Choroid plexus epithelial cell (primary cell): ENCODE data around the gene AKAP7.

ENCODE experiments used
- DNase-seq: peaks from one replicate; pipeline ENCODE4 v3.0.0-alpha.2; 2010; ENCODE audit warnings: low read depth
- H3K4me3 ChIP-seq: 2 replicates; pipeline ENCODE4 v1.5.1; 2011; ENCODE audit warnings: low read depth, mild to moderate bottlenecking, control low read depth, low read length, moderate library complexity
- TF ChIP-seq, protein P1 (sequence below): conservative IDR thresholded peaks from 2 replicates; pipeline ENCODE4 v1.5.1; 2011; ENCODE audit warnings: low read depth, mild to moderate bottlenecking, control low read depth, inconsistent platforms, low read length, moderate library complexity

Gene AKAP7

DNA sequence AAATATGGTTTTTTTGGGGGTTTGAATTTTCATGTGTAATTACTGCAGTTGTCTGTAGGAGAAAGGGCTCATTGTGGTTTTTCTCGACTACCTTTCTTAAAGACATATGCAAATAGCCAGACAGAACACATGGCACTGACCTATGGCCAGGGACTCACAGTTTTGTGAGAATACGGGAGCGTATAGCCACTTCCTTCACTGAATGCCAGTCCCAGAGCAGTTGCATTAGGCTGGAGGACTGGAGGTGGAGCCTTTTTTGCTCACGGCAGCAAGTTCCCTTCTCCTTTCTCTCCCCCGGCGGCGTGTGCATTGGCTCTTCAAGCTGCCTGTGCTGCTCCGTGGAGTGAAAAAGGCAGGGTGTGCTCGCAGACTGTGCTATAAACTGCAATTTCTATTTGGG lies 114.9 kb downstream of the AKAP7 start:
- H3K4me3 ChIP-seq, result peak overlapping the region; percentile 61
- DNase-seq, result peak; percentile 76
- TF ChIP-seq, protein P1, sequence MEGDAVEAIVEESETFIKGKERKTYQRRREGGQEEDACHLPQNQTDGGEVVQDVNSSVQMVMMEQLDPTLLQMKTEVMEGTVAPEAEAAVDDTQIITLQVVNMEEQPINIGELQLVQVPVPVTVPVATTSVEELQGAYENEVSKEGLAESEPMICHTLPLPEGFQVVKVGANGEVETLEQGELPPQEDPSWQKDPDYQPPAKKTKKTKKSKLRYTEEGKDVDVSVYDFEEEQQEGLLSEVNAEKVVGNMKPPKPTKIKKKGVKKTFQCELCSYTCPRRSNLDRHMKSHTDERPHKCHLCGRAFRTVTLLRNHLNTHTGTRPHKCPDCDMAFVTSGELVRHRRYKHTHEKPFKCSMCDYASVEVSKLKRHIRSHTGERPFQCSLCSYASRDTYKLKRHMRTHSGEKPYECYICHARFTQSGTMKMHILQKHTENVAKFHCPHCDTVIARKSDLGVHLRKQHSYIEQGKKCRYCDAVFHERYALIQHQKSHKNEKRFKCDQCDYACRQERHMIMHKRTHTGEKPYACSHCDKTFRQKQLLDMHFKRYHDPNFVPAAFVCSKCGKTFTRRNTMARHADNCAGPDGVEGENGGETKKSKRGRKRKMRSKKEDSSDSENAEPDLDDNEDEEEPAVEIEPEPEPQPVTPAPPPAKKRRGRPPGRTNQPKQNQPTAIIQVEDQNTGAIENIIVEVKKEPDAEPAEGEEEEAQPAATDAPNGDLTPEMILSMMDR, result peak; percentile 25

DNA sequence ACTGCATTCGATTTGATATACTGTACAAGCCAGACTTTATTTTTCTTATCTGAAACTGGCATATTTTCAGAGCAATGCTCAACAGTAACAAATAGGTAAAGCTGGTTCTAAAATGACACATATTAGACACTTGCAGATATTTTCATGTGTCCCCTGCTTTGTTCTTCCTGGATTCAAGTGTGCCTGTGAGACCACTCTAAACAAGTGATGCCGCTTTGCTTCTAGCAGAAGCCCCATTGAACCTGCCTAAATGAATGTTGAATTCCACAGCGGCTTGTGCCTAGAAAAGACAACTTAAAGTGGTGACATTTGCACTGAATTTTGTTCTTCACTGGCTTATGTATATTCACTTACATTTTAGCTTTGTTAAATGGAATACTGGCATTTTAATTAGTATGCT lies 115.7 kb downstream of the AKAP7 start:
- no peak for DNase-seq
- H3K4me3 ChIP-seq, result peak overlapping the region; percentile 14
- TF ChIP-seq, protein P1, result no peak

DNA sequence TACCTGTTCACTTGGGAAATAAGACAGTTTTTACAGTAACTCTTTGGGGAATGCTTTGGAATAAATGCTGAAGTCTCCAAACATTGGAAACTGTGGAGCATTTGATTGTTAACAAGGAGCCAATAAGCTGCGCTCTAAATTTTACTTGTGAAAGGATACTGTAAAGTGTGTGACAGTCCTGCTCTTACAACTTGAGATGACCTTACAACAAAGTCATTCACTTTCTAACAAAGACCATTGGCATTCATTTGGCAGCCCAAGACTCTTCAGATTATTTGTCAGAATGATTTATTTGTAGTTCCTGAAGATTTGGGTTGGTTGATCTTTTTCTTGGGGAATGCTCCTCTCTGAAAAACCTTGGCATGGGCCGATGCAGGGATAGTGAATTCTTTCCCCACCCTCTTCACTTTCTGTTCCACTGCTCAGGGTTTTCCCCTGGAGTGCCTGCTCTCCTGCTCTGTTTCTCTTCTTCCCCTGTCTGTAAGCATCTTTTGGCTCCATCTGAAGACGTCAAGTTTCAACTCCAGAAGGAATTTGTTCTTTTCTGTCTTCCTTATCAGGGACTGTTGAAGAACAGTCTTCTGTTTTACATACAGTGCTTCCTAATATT lies 116.4 kb downstream of the AKAP7 start:
- TF ChIP-seq, protein P1, result no peak

DNA sequence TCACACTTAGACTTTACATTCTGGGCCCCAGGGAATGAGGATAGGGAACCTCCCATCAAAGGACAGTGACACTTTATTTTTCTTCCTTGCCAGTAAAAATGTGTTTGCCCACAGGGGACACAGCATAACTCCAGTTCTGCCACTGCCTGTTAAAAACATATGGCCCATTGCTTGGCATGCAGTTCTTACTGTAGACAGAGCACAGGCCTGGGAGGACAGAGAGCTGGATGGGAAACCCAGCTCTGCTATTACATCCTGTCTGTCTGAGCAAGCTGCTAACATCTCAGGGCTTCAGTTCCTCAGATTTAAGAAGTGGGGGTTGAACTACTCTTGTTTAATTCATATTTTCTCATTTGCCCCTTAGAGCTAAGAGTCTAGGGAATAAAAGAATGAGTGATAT lies 120.2 kb downstream of the AKAP7 start:
- TF ChIP-seq, protein P1, result no peak
- peak; percentile 40 for DNase-seq

More for the DNA sequence above, 116.4 kb downstream of the AKAP7 start:
- H3K4me3 ChIP-seq, result no peak overlapping the region
- DNase-seq, result no peak

DNA sequence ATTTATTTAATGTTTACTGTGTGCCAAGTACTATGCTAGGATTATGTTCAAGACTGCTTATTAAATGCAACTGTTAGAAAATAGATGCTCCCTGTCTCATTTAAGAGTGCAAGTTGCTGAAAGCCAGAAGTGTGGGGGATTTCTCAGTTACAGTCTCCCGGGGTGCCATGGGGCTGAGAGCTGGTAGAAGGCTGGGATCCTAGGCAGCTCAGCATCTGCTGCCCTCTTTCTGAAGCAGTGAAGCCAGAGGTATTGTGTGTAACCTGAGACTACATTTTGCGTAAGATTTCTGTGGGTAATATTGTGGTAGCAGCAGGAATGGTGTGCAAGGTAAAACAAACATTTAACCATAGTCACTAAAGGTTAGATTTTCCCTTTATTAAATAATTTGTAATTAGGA lies 120.6 kb downstream of the AKAP7 start:
- H3K4me3 ChIP-seq, result no peak overlapping the region
- DNase-seq, result peak; percentile 74
- TF ChIP-seq, protein P1, result peak; percentile 26

More for the DNA sequence above, 120.2 kb downstream of the AKAP7 start:
- H3K4me3 ChIP-seq, result no peak overlapping the region

DNA sequence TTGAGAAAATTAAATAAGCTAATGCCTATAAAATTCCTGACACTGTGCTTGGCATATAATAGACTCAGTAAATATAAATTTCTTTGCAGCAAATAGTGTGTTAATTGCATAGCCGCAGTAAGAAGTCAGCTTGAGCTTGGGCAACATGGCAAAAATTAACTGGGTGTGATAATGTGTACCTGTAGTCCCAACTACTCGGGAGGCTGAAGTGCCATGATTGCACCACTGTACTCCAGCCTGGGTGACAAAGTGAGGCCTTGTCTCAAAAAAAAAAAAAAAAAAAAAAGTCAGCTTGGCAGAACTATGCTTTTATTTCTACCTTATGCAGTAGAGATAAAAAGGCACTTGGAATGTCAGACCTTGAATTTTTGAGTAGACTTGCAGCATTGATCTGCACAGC lies 121.8 kb downstream of the AKAP7 start:
- TF ChIP-seq, protein P1, result no peak
- no peak overlapping the region for H3K4me3 ChIP-seq
- no peak for DNase-seq

DNA sequence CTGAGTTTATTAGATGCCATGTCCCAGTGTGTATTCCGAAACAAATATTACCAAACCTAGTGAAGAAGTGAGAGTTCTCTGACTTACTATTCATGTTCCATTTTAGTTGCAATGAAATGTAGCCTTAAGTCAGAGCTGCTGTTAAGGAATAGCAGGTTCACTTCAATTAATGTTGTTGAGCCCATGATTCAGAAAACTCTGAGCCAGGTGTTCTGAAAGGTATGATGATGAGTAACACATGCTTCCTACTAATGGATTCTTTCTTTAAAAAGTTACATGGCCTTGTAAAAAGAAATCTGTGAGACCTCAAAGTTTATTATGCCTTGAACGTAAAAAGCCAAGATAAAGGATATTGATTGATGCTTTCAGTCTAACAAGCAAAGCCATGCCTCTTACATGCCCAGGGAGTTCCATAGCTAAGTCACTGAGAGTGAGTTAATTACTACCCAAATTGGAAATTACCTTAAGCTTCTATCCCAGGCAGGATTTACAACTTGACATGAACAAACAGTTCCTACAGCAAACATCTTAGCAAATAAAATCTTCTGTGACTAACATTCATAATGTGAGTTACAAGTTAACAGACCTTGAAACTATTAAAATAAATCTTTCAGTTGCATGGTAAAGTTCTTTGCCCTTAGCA lies 122.9 kb downstream of the AKAP7 start:
- TF ChIP-seq, protein P1, result no peak
- no peak overlapping the region for H3K4me3 ChIP-seq
- no peak for DNase-seq
